ENCODE measurements around the gene JDP2.

DNA sequence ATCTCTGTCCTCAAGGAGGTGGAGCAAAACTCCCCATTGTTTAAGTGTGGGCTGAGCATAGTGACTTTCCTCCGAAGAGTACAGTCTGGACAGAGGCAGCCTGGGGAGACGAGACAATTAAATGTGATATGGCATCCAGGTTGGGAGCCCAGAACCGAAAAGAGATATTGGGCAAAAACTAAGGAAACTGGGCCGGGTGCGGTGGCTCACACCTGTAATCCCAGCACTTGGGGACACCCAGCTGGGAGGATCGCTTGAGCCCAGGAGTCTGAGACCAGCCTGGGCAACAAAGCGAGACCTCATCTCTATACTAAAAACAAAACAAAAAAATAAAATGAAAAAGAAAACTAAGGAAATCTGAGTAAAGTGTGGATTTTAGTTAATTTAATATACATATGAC is 35.9 kb upstream of the JDP2 start:
- TF ChIP-seq, protein P1, sequence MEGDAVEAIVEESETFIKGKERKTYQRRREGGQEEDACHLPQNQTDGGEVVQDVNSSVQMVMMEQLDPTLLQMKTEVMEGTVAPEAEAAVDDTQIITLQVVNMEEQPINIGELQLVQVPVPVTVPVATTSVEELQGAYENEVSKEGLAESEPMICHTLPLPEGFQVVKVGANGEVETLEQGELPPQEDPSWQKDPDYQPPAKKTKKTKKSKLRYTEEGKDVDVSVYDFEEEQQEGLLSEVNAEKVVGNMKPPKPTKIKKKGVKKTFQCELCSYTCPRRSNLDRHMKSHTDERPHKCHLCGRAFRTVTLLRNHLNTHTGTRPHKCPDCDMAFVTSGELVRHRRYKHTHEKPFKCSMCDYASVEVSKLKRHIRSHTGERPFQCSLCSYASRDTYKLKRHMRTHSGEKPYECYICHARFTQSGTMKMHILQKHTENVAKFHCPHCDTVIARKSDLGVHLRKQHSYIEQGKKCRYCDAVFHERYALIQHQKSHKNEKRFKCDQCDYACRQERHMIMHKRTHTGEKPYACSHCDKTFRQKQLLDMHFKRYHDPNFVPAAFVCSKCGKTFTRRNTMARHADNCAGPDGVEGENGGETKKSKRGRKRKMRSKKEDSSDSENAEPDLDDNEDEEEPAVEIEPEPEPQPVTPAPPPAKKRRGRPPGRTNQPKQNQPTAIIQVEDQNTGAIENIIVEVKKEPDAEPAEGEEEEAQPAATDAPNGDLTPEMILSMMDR (IDR thresholded peaks at IDR 0.05), result no peak
- TF ChIP-seq EZH2 (IDR thresholded peaks at IDR 0.05; ENCODE audit: borderline replicate concordance, insufficient read depth, low read depth, low read length, poor library complexity, severe bottlenecking), result no peak

Measured in B cell (primary cell).